ENCODE results near the gene FANCG.

Gene FANCG

GRCh38 chr9:35027374-35027773, 52.4 kb downstream of the FANCG start:
- Histone ChIP-seq H3K9ac (ENCODE audit: low read depth, low read length) (no peak overlapping the region), H3K27me3 (ENCODE audit: control insufficient read depth, insufficient read depth, low read length) (no peaks in the 10 kb centered on the region), H3K4me3 (ENCODE audit: low read depth, low read length) (no peak overlapping the region), H3K4me1 (ENCODE audit: control insufficient read depth, insufficient read depth, low read length) (no peaks in the 10 kb centered on the region), H3K36me3 (ENCODE audit: control insufficient read depth, insufficient read depth, low read length) (peaks cover 1% of the 10 kb centered on the region), H3K9me3 (ENCODE audit: control insufficient read depth, insufficient read depth, low read length) (peaks cover 6% of the 10 kb centered on the region)

- H3K4me1 ChIP-seq (ENCODE audit: control insufficient read depth, insufficient read depth, low read length): no peaks in the 10 kb centered on the region
- H3K4me3 ChIP-seq (ENCODE audit: low read depth, low read length): no peak overlapping the region
- no peak overlapping the region for H3K9ac ChIP-seq (ENCODE audit: low read depth, low read length)
- no peaks in the 10 kb centered on the region for H3K27me3 ChIP-seq (ENCODE audit: control insufficient read depth, insufficient read depth, low read length)
- peaks cover 6% of the 10 kb centered on the region for H3K9me3 ChIP-seq (ENCODE audit: control insufficient read depth, insufficient read depth, low read length)
- peaks cover 4% of the 10 kb centered on the region for H3K36me3 ChIP-seq (ENCODE audit: control insufficient read depth, insufficient read depth, low read length)
Measured at GRCh38 chr9:35026671-35027070, 53.1 kb downstream of the FANCG start.

Data from iPS-15b (cell line).